B cell (primary cell): Measurements from ENCODE around the gene MAPKAP1. TPM values are rescaled to one million over a fixed set of nuclear protein-coding genes. Genes with fewer than 3 reads are reported as not detected.

ENCODE experiments used
- ATAC-seq: fragments of 200-7000 bp; cut with Tn5 transposase; one replicate; pipeline ENCODE4 v1.10.0; 2021; ENCODE audit warnings: low read depth, mild to moderate bottlenecking, moderate number of reproducible peaks, moderate library complexity
- CTCF ChIA-PET: fragments of 350-600 bp; sonication (Branson Sonifier 250); formaldehyde crosslinking; loops from one replicate; lab custom pipeline; 2021; ENCODE audit warnings: antibody characterized with exemption, inconsistent platforms; lab: Charles Lee
- POLR2A ChIA-PET: fragments of 350-600 bp; sonication (Branson Sonifier 250); formaldehyde crosslinking; loops from one replicate; lab custom pipeline; 2021; ENCODE audit warnings: antibody characterized with exemption; lab: Charles Lee
- DNase-seq: peaks from one replicate; pipeline ENCODE4 v3.0.0; 2013
- H2AFZ ChIP-seq: 2 replicates; pipeline ENCODE4 v1.6.1; 2012; ENCODE audit warnings: mild to moderate bottlenecking, low read depth, low read length; ENCODE audit not compliant: insufficient read depth, poor library complexity, severe bottlenecking
- H3K27ac ChIP-seq, 2 donors: 1 replicate in 1 of 2; 2 replicates in 1 of 2; pipeline ENCODE4 v1.5.1; 2012 to 2013; ENCODE audit warnings: low read length in 2 of 2, mild to moderate bottlenecking in 2 of 2, moderate library complexity in 1 of 2
- H3K27me3 ChIP-seq, 4 experiments: fragments of 200-600 bp in 1 of 4; sonication (generic) in 1 of 4; replicated peaks in 1 of 4; 1 replicate in 2 of 4; 2 replicates in 2 of 4; pipeline versions ENCODE4 v1.6.1 to v1.7.0; 2013 to 2016; ENCODE audit warnings: low read length in 3 of 4, mild to moderate bottlenecking in 2 of 4, mixed read lengths in 1 of 4, moderate library complexity in 1 of 4; ENCODE audit not compliant: insufficient read depth in 4 of 4, control insufficient read depth in 3 of 4; ENCODE audit errors: control extremely low read depth in 1 of 4
- H3K36me3 ChIP-seq, 2 experiments: replicated peaks in 1 of 2; 1 replicate in 1 of 2; 2 replicates in 1 of 2; pipeline versions ENCODE4 v1.6.1 to v1.7.1; 2013; ENCODE audit warnings: low read length in 1 of 2; ENCODE audit not compliant: insufficient read depth in 2 of 2, control insufficient read depth in 1 of 2; ENCODE audit errors: control extremely low read depth in 1 of 2, extremely low read depth in 1 of 2
- H3K4me1 ChIP-seq, 2 donors: fragments of 200-600 bp in 1 of 2; sonication (generic) in 1 of 2; 1 replicate in 1 of 2; 2 replicates in 1 of 2; pipeline versions ENCODE4 v1.5.1 to v1.6.1; 2013 to 2017; ENCODE audit warnings: low read length in 2 of 2; ENCODE audit not compliant: control insufficient read depth in 2 of 2, insufficient read depth in 2 of 2
- H3K4me2 ChIP-seq: replicated peaks from 2 replicates; pipeline ENCODE3; 2012; ENCODE audit warnings: mild to moderate bottlenecking, low read depth, low read length; ENCODE audit not compliant: poor library complexity, severe bottlenecking
- H3K4me3 ChIP-seq, 5 experiments: fragments of 200-600 bp in 1 of 5; sonication (generic) in 1 of 5; 1 replicate in 3 of 5; 2 replicates in 2 of 5; pipeline versions ENCODE4 v1.5.1 to v1.7.0; 2011 to 2016; ENCODE audit warnings: low read length in 4 of 5, mild to moderate bottlenecking in 4 of 5, low read depth in 2 of 5, control low read depth in 1 of 5, moderate library complexity in 1 of 5; ENCODE audit not compliant: insufficient read depth in 1 of 5; ENCODE audit errors: control extremely low read depth in 1 of 5, extremely low read depth in 1 of 5
- H3K79me2 ChIP-seq: fragments of 200-600 bp; sonication (generic); one replicate; pipeline ENCODE4 v1.6.0; 2016; ENCODE audit warnings: low read length; ENCODE audit not compliant: control insufficient read depth, insufficient read depth
- H3K9ac ChIP-seq: fragments of 200-600 bp; sonication (generic); 2 replicates; pipeline ENCODE4 v1.6.1; 2017; ENCODE audit warnings: mild to moderate bottlenecking, low read length, moderate library complexity
- H3K9me3 ChIP-seq, 3 donors: one replicate each; pipeline versions ENCODE4 v1.6.1 to v1.7.1; 2013; ENCODE audit warnings: low read length in 2 of 3; ENCODE audit not compliant: control insufficient read depth in 2 of 3, insufficient read depth in 1 of 3; ENCODE audit errors: control extremely low read depth in 1 of 3
- H4K20me1 ChIP-seq: 2 replicates; pipeline ENCODE4 v1.6.0; 2012; ENCODE audit warnings: mild to moderate bottlenecking, low read length; ENCODE audit not compliant: insufficient read depth, control insufficient read depth, poor library complexity, severe bottlenecking
- H3K27ac Mint-ChIP-seq: one replicate; pipeline ENCODE4 v1.8.0; 2021; ENCODE audit warnings: mixed read lengths
- H3K27me3 Mint-ChIP-seq: one replicate; pipeline ENCODE4 v1.8.0; 2021; ENCODE audit warnings: mixed read lengths
- H3K4me1 Mint-ChIP-seq: one replicate; pipeline ENCODE4 v1.8.0; 2021; ENCODE audit warnings: mixed read lengths
- H3K4me3 Mint-ChIP-seq: one replicate; pipeline ENCODE4 v1.8.0; 2021; ENCODE audit warnings: mixed read lengths
- H3K9me3 Mint-ChIP-seq: one replicate; pipeline ENCODE4 v1.8.0; 2022; ENCODE audit warnings: mixed read lengths; ENCODE audit not compliant: insufficient read depth
- CTCF ChIP-seq: fragments of 200-600 bp; IDR thresholded peaks from one replicate; pipeline ENCODE4 v1.8.0; 2022; ENCODE audit warnings: antibody characterized with exemption, mild to moderate bottlenecking
- EZH2 ChIP-seq: IDR thresholded peaks from 2 replicates; pipeline ENCODE4 v1.6.1; 2012; ENCODE audit warnings: borderline replicate concordance, low read depth, mild to moderate bottlenecking, moderate library complexity, low read length; ENCODE audit not compliant: insufficient read depth, poor library complexity, severe bottlenecking
- whole genome bisulfite sequencing: methylation state at CpG from one replicate; pipeline ENCODE4 v1.1.5; 2013; ENCODE audit warnings: missing lambda C conversion rate; ENCODE audit not compliant: insufficient coverage; 5-methylcytosine and 5-hydroxymethylcytosine counted together
- intact Hi-C: fragments of 100-400 bp; cut with micrococcal nuclease; formaldehyde crosslinking; loops from one replicate; pipeline ENCODE4 v1.10.0; 2022
- polyA plus RNA-seq: library from polyadenylated mRNA; depleted of rRNA; stranded (reverse); fragments of >200 nt; gene quantifications from 2 replicates; pipeline ENCODE4 v1.2.3, GENCODE V29; 2012
- total RNA-seq, 2 donors: library from RNA; stranded (reverse); fragments of 120-200 nt in 1 of 2; gene quantifications; 1 replicate in 1 of 2; 2 replicates in 1 of 2; pipeline versions ENCODE4 v1.2.3 to v1.2.4, GENCODE V29; 2013 to 2022

MAPKAP1 gene
- total and polyA plus RNA-seq, 2 donors (not counting 1 experiment from before 2014, with no cell fraction given): 51.6 to 62.4 TPM

- no peaks in the 10 kb centered on the region for H3K9me3 Mint-ChIP-seq
- H3K4me3 Mint-ChIP-seq: no peak overlapping the region
- intact Hi-C loops: loop anchor here (5.0 kb wide), 1 partner anchor 38 kb away; no protein-coding TSS in a partner anchor
- H3K9ac ChIP-seq: no peak overlapping the region
- peaks cover 4% of the 10 kb centered on the region for H3K4me1 Mint-ChIP-seq
- no peaks in the 10 kb centered on the region for H3K9me3 ChIP-seq
- no peak overlapping the region for H3K27ac ChIP-seq
- no peak overlapping the region for H2AFZ ChIP-seq
- H3K27ac Mint-ChIP-seq: no peak overlapping the region
- no peaks in the 10 kb centered on the region for H3K27me3 ChIP-seq
- peaks cover 15% of the 10 kb centered on the region for H4K20me1 ChIP-seq
- ATAC-seq (no peak), DNase-seq (no peak)
- ChIA-PET POLR2A (no interaction called here), CTCF (interaction anchor here (1.2 to 1.5 kb wide), 2 partner anchors 116 to 268 kb away, joined by 3 to 4 read pairs; no protein-coding TSS in a partner anchor)
- no peaks in the 10 kb centered on the region for H3K27me3 Mint-ChIP-seq
- no CpG with 5 or more reads among the region's 3 CpGs for WGBS
- TF ChIP-seq CTCF (no peak), EZH2 (no peak)
- peaks cover 30% of the 10 kb centered on the region for H3K79me2 ChIP-seq
- H3K36me3 ChIP-seq: peaks cover 6 to 10% of the 10 kb centered on the region in 2 experiments
- H3K4me2 ChIP-seq: no peak overlapping the region
- no peak overlapping the region for H3K4me3 ChIP-seq
- no peaks in the 10 kb centered on the region for H3K4me1 ChIP-seq
Observed at GRCh38 chr9:125674981-125675973, 31.7 kb downstream of the MAPKAP1 start.

DNA sequence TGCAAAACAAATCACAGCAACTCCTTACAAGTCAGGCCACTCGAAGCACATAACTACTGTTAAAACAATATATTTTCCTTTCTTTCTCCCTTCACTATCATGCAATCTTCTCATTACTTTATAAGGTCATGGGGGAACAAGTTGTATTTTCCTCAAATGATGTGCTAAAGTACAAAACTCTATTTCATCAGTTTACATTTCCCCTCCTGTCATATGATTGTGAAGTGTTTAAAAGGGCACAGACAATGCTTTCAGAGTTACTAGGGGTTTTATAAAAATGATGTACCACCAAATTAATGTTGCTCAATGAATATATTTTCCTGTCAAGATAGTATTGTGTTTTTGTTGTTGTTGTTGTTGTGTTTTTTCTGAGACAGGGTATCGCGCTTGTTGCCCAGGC is 34.1 kb downstream of the MAPKAP1 start:
- Mint-ChIP-seq H3K27me3 (no peaks in the 10 kb centered on the region), H3K4me3 (no peak overlapping the region), H3K4me1 (no peaks in the 10 kb centered on the region), H3K9me3 (no peaks in the 10 kb centered on the region), H3K27ac (no peak overlapping the region)
- no peak for ATAC-seq
- intact Hi-C loops: loop anchor here (5.0 kb wide), 1 partner anchor 36 kb away; no protein-coding TSS in a partner anchor
- H3K27ac ChIP-seq: no peak overlapping the region
- H3K4me1 ChIP-seq: no peaks in the 10 kb centered on the region
- ChIA-PET CTCF (interaction anchor here (1.0 kb wide), 1 partner anchor 15 kb away, joined by 7 read pairs; no protein-coding TSS in a partner anchor), POLR2A (no interaction called here)
- no peaks in the 10 kb centered on the region for H3K9me3 ChIP-seq
- no peak overlapping the region for H3K4me3 ChIP-seq
- H3K9ac ChIP-seq: no peak overlapping the region
- TF ChIP-seq EZH2 (no peak), CTCF (no peak)
- no peak overlapping the region for H2AFZ ChIP-seq
- WGBS: 100% methylated on average over 2 of the region's 3 CpGs
- H3K4me2 ChIP-seq: no peak overlapping the region
- no peaks in the 10 kb centered on the region for H3K27me3 ChIP-seq
- peaks cover 15% of the 10 kb centered on the region for H4K20me1 ChIP-seq
- H3K79me2 ChIP-seq: peaks cover 13% of the 10 kb centered on the region
- H3K36me3 ChIP-seq: peaks cover 6 to 18% of the 10 kb centered on the region in 2 experiments
- DNase-seq: no peak
